Stimulated activated CD8-positive, alpha-beta memory T cell treated with anti-CD3 and anti-CD28 coated beads, Interleukin-12 subunit alpha, Interleukin-12 subunit beta, amount 100 ng/mL, for 4 hours (primary cell): ENCODE results near the gene LCA5.
"Not testable (repeated sequence)": the region's sequence is repeated elsewhere in the genome, so short reads cannot be mapped to it uniquely, and the experiment has no call there.

Source experiments
- DNase-seq: peaks from one replicate; pipeline ENCODE4 v3.0.0-alpha.2; 2020; ENCODE audit warnings: low read depth

The LCA5 gene

DNA sequence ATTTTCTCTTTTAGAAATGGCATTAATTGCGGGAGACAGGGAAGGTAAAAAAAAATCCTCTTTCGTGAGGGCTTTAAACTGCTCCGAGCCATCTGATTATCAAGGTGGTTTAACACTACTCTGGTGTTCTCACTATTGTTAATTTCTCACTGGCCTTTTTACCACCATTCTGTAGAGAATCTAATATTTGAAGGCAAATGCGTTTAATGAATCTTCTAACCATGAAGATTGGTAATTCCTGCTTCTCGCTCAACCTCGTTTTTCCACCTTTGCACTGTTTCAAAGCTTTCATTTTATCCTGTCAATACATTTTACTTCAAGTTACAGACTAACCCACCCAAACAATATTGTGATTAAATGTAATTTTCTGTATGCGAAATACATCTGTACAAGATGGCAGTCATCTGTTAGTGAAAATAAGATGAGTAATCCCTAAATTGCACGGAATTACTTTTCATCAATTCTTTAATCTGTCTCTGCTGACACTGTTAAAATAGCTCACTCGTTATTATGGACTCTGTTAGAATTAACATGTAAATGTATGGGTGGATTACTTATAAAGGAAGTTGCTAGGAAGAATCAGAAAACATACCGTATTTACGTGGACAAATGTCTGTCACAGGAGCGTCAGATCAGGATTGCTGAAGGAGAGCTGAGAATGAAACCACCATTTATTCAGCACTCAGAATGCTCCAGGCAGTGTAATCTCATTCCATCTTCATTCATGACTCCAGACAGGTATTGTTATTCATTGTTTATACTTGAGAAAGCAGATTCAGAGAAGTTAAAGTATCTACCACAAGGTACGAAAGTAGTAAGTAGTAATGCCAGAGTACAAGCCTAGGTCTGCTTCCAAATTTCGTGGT, 1.1 kb upstream of the LCA5 start:
- no peak for DNase-seq

DNA sequence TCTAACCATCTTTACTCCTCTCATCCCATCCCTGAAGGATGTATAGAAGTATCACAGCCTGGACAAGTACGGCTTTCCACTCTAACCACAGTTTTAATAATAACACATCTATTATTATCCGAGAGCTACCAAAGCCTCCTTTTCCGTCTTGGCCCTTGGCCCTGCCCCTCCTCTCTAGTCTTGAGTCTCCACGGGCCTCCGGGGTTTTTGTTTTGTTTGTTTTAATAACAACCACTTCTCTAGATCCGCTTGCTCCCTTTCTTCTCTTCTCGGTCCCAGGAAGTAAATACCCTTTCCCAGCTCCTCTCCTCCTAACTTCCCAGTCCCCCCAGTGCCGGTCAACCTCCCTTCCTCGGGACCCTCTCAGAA, 661 bp downstream of the LCA5 start:
- no peak for DNase-seq

DNA sequence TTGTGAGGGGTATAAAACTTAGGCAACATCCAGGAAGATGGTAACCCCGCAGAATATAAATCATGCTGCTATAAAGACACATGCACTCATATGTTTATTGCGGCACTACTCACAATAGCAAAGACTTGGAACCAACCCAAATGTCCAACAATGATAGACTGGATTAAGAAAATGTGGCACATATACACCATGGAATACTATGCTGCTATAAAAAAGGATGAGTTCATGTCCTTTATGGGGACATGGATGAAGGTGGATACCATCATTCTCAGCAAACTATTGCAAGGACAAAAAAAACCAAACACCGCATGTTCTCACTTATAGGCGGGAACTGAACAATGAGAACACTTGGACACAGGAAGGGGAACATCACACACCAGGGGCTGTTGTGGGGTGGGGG, 7.7 kb downstream of the LCA5 start:
- not testable (repeated sequence) for DNase-seq

DNA sequence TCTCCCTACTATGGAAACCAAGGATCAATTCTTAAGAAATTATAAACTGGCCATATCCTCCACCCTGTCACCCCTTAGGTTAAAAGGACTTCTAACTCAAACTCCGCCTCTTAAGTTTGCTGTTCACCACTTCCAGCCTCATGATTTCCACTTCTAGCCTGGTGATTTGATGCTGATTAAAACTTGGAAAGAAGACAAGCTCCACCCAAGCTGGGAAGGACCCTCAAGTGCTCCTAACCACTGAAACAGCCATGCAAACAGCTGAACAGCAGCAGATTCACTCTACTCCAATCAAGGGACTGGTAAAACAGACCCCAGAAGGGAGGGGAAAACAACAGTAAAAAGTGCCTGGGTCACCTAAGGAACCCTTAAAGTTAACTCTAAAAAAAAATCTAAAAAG, 10.3 kb downstream of the LCA5 start:
- no peak for DNase-seq

DNA sequence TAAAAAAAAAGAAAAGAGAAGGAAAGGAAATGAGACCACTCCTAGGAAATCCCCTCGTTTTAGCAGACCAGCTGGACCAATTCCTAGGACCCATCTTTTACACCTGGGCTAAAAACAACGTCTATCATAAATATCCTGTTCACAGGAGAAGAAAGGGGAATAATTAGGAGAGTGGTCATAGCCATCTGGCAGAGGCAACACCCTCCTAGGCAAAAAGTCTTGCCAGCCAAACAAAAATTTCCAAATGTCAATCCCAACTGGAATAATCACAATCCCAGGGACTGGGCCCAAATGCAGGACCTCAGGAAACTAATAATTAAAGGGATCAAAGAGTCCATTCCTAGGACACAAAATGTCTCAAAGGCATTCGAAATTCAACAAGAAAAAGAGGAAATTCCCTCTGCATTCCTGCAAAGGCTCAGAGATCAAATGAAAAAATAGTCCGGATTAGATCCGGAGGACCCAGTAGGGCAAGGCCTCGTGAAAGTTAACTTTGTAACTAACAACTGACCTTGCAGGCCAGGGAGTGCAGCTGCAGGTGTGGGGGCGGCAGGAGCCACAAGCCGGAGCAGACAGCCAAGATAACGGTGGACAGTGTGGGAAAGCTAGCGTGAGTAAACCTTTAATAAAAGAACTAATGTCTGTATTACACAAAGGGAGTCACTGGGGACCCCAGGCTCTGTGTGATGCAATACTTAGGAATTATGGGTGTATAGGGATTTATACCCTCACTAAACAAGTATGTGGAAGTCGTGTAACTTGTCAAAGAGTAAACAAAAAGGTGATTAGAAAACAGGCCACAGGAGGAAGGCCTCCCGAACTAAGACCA, 11.7 kb downstream of the LCA5 start:
- no peak for DNase-seq

DNA sequence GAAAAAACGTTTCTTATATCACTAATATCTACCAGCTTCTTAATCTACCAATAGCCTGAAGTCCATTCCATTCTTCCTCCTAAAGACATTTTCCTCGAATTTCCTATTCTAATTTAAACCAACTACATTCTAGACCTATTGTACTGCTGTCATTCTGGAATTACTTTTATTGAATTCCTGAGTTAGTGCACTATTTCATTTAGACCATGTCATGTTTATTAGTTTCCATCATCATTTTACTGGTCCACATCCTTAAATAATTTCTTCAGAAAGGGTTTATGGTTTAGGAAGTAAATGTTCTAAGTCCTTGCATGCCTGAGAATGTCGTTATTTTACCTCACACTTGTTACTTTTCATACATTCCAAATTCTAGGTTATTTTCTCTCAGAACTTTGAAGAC, 13.2 kb downstream of the LCA5 start:
- DNase-seq = no peak

DNA sequence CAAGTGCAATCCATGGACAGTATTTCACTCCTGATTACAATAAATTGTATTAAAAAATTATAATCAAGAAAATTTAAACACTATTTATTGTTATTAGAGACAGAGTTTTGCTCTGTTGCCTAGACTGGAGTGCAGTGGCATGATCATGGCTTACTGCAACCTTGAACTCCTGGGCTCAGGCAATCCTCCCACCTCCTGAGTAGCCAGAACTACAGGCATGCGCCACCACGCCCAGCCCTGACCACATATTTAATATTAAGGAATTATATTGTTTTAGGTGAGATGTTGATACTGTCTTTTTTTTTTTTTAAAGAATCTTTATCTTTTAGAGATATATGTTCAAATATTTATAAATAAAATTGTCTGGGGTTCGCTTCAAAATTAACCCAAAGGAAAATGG, 14.6 kb downstream of the LCA5 start:
- no peak for DNase-seq

DNA sequence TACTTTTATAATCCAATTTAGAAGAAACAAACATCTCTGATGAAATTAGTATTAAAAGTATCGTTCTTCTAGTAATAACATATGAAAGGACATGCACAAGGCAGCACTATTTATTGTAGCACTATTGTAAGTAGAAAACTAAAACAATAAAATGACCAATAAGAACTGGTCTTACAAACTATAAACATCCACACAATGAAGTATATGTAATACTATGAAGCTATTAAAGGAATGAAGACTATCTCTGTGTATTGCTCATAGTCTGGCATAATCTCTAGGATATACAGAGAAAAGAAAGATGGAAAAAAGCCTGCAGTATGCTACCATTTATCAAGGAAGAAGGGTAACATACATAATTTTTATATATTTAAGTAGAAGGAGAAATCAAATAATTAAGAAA, 16.7 kb downstream of the LCA5 start:
- DNase-seq = no peak

DNA sequence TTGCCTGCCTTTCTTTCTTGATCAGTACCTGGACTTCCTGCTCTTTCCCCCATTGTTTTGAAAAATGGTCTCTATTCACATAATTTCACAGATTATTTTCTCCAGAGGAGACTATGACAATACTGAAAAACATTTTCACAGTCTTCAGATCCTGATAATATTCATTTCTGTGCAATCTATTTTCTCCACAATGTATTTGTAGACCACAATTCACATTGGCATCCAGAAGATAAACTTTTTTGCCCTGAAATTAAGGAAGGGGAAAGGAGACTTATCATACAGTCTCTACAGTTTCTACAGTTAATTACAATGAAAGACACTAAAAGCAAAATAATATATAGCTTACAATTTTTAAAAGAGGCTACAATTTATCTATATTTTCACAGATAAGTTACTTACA, 18.4 kb downstream of the LCA5 start:
- DNase-seq = no peak

DNA sequence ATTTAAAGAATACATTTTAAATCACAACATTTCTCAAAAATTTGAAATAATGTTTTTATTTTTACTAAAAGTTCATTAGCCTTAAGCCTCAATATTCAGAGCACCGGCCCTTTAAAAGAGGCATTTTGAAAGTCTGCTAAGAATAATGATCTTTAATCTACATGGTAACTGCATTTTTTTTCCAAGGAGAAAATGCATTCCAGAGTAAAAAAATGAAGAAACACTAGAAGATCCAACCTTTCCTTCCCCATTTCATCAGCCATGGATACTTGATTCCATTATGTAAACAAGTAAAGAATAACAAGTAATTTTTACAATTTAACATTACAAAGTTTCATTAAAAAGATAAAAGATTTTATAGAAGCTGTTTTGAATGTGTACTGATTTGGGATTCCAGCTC, 21.8 kb downstream of the LCA5 start:
- no peak for DNase-seq

DNA sequence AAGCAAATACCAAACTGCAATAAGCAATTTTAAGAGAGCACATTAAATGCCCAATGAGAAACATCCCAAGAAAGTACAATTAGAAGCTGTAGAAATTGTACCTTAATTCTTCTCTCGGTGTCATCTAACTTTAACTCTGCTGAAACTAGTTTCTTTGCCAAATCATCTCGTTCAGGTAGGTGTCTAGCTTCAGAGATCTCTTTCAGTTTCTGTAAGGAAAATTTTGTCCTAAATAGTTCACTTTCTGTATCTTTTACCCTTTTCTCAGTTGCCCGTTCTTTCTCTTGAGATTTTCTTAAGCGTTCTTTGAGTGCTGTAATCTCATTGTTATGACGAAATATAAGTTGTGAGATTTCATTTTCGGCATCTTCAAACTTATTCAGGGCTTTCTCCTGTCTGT, 24.1 kb downstream of the LCA5 start:
- DNase-seq = no peak

DNA sequence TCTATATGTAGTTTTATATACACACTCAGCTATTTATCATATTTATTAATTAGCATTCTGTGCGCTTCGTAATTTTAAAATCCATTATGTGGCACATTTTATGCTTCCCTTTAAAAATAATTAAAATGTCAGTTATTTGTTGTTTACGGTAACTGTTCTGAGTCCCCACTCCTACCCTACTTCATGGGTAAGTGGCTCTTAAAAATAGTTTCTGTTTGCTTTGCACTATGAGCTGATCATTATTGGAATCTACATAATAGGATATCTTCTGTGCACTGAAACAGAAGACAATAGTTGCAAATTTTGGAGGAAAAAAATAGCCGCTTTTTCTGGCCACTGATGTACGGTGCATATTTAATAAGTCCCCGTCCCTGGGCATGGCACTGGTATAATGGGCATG, 25.2 kb downstream of the LCA5 start:
- DNase-seq = no peak

DNA sequence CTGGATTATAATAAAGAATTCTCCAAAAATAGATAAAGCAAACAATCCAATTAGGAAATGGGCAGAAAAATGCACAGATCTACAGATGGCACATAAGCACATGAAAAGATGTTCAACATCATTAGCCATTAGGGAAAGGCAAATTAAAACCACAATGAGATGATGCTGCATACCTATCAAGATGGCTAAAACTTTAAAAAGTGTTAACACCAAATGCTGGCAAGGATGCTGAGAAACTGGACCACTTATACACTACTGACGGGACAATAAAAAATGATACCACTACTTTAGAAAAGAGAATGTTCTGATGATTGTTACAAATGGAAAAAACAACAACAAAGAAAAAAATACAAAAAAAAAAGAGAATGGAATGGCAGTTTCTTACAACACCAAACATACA, 26.5 kb downstream of the LCA5 start:
- DNase-seq = no peak

DNA sequence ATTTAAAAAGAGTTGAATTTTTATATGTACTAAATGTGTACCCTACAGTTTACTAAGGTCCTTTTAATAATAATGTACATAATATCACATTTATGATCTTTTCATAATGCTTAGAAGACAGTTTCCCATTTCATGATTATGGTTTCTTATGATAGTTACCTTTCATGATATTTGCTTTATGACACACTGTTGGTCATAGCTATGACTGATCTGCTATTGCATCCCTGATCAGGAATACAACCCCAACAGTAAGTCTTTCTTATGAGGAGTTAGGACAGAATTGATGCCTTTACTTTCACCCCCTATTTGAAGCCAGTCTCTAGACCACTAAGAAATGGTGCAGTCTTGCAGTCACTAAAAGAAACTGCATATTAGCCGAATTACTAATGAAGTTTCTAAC, 31.0 kb downstream of the LCA5 start:
- no peak for DNase-seq

DNA sequence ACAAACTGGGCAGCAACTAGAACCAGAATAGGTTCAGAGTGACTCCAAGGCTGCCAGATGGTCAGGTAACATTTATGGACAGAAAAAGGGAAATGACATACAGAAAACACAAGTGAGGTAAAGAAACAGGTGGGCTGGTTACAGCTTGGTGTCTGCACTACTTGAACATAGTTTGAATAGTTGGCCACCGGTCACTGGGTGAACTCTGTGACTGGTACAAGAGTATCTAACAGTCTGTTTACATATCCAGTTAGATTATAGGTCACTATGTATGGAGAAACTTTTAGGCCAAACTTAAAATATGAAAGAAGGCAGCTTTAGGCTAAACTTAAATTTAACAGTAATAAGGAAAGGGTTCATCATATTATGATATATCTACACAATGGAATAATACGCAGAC, 32.9 kb downstream of the LCA5 start:
- DNase-seq = no peak

DNA sequence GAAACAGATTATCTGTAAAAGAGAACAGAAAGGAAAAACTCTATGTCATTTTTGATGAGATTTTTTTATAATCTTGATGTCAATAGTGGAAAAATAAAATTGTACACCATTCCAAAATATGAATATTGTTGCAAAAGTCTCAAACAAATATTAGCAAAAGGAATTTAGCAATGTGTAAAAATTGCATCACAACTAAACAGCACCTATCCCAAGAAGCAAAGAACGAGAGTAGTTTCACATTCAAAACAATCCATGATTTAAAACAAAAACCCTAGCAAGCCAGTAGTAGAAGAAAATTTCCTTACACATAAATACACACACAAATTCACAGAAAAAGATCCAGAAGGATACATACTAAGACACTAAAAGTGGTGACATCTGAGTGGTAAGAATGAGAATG, 38.4 kb downstream of the LCA5 start:
- no peak for DNase-seq

DNA sequence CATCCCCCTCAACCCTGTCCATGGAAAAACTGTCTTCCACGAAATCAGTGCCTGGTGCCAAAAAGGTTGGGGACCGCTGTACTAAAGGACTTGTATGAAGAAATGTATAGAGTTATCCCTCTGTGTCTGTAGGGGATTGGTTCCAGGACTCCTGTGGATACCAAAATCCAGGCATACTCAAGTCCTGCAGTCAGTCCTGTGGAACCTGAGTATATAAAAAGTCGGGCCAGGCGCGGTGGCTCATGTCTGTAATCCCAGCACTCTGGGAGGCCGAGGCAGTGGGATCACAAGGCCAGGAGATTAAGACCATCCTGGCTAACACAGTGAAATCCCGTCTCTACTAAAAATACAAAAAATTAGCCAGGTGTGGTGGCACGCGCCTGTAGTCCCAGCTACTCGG, 42.0 kb downstream of the LCA5 start:
- no peak for DNase-seq

DNA sequence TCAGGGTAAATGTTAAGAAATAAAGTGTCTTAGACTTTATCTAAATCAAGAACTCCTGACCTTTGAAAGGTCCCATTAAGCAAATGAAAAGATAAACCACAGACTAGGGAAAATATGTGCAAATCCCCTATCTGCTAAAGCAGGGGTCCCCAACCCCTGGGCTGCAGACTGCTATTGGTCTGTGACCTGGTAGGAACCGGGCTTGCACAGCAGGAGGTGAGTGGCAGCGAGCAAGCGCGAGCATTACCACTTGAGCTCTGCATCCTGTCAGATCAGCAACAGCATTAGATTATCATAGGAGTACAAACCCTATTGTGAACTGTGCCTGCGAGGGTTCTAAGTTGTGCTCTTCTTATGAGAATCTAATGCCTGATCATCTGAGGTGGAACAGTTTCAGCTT, 42.4 kb downstream of the LCA5 start:
- DNase-seq = no peak

DNA sequence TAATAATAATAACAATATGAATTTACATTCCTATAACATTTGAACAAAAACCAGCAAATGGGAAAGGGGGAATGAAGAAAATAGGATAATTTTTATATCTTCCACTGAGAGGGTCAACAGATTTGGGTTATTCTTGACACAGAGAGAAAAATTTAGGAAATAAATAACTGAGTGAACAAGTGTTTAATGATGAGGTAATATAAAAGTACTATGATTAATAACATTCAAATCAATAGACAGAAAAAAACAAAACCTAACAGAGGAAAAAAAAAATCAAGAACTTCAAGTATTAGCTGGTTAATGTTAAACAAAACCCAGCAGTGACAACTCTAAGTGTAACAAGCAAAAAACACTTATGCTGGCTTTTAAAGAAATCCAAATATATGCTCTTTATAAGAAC, 66.5 kb downstream of the LCA5 start:
- no peak for DNase-seq

DNA sequence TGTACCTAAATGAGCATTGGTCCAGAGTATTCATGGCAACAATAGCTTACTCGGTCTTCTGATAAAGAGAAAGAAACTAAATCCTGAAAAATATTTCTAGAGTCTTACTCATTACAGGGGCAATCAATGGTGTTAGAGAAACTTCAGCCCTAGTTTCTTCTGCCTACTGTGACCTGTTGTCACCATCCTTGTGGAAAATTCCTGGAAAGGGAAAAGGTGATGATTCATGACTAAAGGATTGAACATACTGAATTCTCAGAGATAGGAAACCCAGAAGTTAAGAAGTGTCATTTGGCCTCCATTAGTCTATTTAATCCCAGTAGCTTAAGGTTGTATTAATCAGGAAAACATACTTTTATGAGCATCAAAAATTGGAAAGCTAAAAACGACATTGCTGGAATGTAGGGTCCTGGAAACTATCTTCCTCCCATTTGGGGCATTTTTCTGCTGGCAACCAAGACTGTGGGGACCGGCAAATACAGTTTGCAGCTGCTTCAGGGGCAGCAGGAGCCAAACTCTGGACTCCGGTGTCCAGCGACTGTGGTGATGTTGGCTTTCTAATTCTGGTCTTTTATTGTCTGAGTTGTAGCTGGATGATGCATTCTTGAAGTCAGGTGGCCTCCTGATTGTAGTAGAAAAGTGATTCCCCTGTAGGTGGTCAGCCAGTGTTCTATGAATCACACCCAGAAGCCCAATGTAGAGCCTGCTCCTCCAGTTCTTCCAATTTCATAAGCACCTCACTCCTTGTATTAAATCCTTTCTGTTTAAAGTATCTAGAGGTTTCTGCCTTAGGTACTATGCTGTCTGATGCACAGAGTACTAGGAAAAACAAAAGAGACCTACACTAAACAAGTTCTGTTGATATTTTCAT, 67.6 kb downstream of the LCA5 start:
- DNase-seq = no peak

DNA sequence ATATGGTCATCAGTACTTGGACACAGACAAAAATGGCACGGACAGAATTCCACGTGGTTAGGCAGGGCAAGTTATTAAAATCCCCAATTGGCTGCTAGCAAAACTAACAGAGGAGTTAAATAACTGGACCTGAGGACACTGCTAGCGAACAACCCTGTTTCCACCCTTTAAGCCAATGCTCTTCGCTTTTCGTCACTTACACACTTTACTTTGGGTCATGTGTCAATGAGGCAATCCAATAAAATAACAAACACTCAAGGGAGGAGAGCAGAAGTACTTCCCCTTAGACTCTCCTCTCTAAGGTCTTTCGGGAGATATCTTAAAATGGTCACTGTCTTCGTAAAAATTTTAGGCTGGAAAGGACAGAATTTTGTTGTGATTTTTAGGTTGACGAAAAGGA, 68.6 kb downstream of the LCA5 start:
- DNase-seq = no peak

DNA sequence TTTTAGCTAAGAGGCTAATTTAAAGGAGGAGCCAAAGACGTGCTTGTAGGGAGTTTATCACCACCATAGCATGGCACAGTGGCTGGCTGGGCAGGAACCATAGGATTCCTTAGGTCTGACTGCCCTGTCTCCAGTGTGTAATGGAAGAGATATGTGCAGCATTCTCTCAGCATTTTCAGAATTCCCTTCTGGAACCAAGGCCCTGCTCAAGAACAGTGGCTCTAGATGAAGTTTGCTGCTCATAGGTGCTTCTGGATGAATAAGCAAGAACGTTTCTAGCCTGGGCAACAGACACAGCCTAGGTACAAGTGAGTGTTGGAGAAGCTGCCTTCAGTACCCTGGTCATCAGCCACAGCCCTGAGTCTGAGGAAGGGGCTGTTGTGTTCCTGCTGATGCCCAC, 69.1 kb downstream of the LCA5 start:
- no peak for DNase-seq

DNA sequence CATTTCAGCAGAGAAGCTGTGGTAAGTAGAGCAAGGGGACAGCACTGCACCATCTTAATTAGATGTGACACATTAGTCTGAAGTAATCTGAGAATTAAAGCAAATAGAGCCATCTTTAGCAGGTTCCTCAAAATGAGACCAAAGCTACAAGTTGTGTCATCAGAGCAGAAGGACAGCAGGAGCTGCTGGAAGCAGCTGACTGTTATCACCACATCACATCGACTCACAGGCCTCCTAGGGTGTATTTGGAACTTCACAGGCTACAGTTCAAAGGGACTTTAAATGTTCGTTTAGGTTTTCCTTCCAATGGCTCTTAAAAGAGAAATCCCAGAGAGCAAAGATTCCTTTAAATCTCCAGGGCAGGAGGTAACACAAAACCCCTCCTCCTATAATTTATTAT, 69.5 kb downstream of the LCA5 start:
- no peak for DNase-seq
